GM12878 (cell line): ENCODE data around the gene INTS14. TPM values are rescaled to one million over a fixed set of nuclear protein-coding genes. Genes with fewer than 3 reads are reported as not detected.

Source experiments
- ASH2L ChIP-seq: fragments of 300-600, 200-600 bp; sonication (generic); IDR thresholded peaks from 2 replicates; pipeline ENCODE4 v1.6.1; 2017; ENCODE audit warnings: low read depth, mild to moderate bottlenecking, borderline replicate concordance
- ATF7 ChIP-seq: fragments of 450-650 bp; IDR thresholded peaks from 2 replicates; pipeline ENCODE4 v1.6.1; 2016; ENCODE audit warnings: low read depth, mild to moderate bottlenecking
- CEBPB ChIP-seq, 2 experiments: fragments of 150-350 bp in 1 of 2; IDR thresholded peaks; 2 replicates each; pipeline ENCODE4 v1.6.1; 2012 to 2014; ENCODE audit warnings: low read depth in 2 of 2, low read length in 2 of 2, borderline replicate concordance in 1 of 2, inconsistent platforms in 1 of 2
- EP300 ChIP-seq, 2 experiments: fragments of 150-350 bp in 1 of 2; IDR thresholded peaks; 2 replicates each; pipeline ENCODE4 v1.6.1; 2011 to 2012; ENCODE audit warnings: low read depth in 2 of 2, low read length in 2 of 2, borderline replicate concordance in 1 of 2, improper control_type of control experiment in 1 of 2, inconsistent platforms in 1 of 2; ENCODE audit not compliant: control insufficient read depth in 1 of 2
- ESRRA ChIP-seq: IDR thresholded peaks from 2 replicates; pipeline ENCODE4 v1.6.1; 2012; ENCODE audit warnings: mild to moderate bottlenecking, low read length, improper control_type of control experiment
- FOXK2 ChIP-seq: fragments of 450-650 bp; IDR thresholded peaks from 2 replicates; pipeline ENCODE4 v1.6.1; 2017; ENCODE audit warnings: mild to moderate bottlenecking, moderate library complexity
- IRF4 ChIP-seq: IDR thresholded peaks from 2 replicates; pipeline ENCODE4 v1.6.1; 2011; ENCODE audit warnings: low read depth, low read length
- JUNB ChIP-seq: IDR thresholded peaks from 2 replicates; pipeline ENCODE4 v1.6.1; 2016; ENCODE audit warnings: antibody characterized with exemption, mild to moderate bottlenecking
- MTA2 ChIP-seq: fragments of 450-650 bp; IDR thresholded peaks from 2 replicates; pipeline ENCODE4 v1.6.1; 2016; ENCODE audit warnings: low read depth, mild to moderate bottlenecking, moderate library complexity
- MXI1 ChIP-seq: fragments of 150-350 bp; IDR thresholded peaks from 2 replicates; pipeline ENCODE4 v1.6.1; 2011; ENCODE audit warnings: low read depth, mild to moderate bottlenecking, inconsistent platforms, low read length, improper control_type of control experiment
- NFIC ChIP-seq: IDR thresholded peaks from 2 replicates; pipeline ENCODE4 v1.6.1; 2012; ENCODE audit warnings: low read depth, mild to moderate bottlenecking, inconsistent platforms, low read length, moderate library complexity
- SPI1 ChIP-seq: IDR thresholded peaks from 2 replicates; pipeline ENCODE4 v1.6.1; 2011; ENCODE audit warnings: low read depth, mild to moderate bottlenecking, low read length, moderate library complexity, borderline replicate concordance; ENCODE audit not compliant: insufficient read depth
- SREBF1 ChIP-seq: IDR thresholded peaks from 2 replicates; pipeline ENCODE4 v1.6.1; 2012; ENCODE audit warnings: mild to moderate bottlenecking, low read length
- SRF ChIP-seq, 2 experiments: IDR thresholded peaks; 2 replicates each; pipeline ENCODE4 v1.6.1; 2011; ENCODE audit warnings: low read depth in 2 of 2, low read length in 2 of 2, mild to moderate bottlenecking in 1 of 2, moderate library complexity in 1 of 2
- TARDBP ChIP-seq: IDR thresholded peaks from 2 replicates; pipeline ENCODE4 v1.6.1; 2016; ENCODE audit warnings: borderline replicate concordance
- ZBED1 ChIP-seq: IDR thresholded peaks from 2 replicates; pipeline ENCODE4 v1.6.1; 2016; ENCODE audit warnings: borderline replicate concordance
- ZNF274 ChIP-seq: IDR thresholded peaks from one replicate; pipeline ENCODE4 v1.8.0; 2011; ENCODE audit not compliant: insufficient read length, insufficient read depth
- polyA plus RNA-seq, 11 experiments: library from polyadenylated mRNA; depleted of rRNA in 4 of 11; unstranded in 6 of 11; stranded (reverse) in 5 of 11; fragments of >200 nt; fragmentation: Nextera tagmentation in 4 of 11; fragmentation: Illumina TruSeq in 1 of 11; extraction: Ambion mirVana in 4 of 11; extraction: Trizol in 1 of 11; gene quantifications; 1 replicate in 1 of 11; 2 replicates in 10 of 11; pipeline versions ENCODE4 v1.2.1 to v1.2.3, GENCODE V29; 2011 to 2016; ENCODE audit warnings: inconsistent platforms in 2 of 11, missing spikeins in 2 of 11, low read depth in 1 of 11
- total RNA-seq, 4 experiments: library from RNA; depleted of rRNA in 3 of 4; stranded (reverse); fragments of >200 nt in 3 of 4; fragmentation: Illumina TruSeq in 1 of 4; extraction: Trizol in 1 of 4; gene quantifications; 2 replicates each; pipeline versions ENCODE4 v1.2.1 to v1.2.3, GENCODE V29; 2013 to 2021
- TF ChIP-seq, protein P1 (sequence below): fragments of 450-650 bp; IDR thresholded peaks from 2 replicates; pipeline ENCODE4 v1.6.1; 2017; ENCODE audit warnings: antibody characterized with exemption, mild to moderate bottlenecking, moderate library complexity
- TF ChIP-seq, protein P2 (sequence below): fragments of 450-650 bp; IDR thresholded peaks from 2 replicates; pipeline ENCODE4 v1.6.1; 2017; ENCODE audit warnings: mild to moderate bottlenecking, low read depth, inconsistent platforms; ENCODE audit not compliant: poor library complexity, severe bottlenecking
- TF ChIP-seq, protein P3 (sequence below): fragments of 450-650 bp; IDR thresholded peaks from 2 replicates; pipeline ENCODE4 v1.6.1; 2017; ENCODE audit warnings: low read depth, mild to moderate bottlenecking, moderate library complexity

The INTS14 gene
- total and polyA plus RNA-seq, 10 of the 15 experiments (the other 5 are each of a cell fraction or from before 2014, with no cell fraction given) = 36.8 to 76.9 (median 47.7) TPM

DNA sequence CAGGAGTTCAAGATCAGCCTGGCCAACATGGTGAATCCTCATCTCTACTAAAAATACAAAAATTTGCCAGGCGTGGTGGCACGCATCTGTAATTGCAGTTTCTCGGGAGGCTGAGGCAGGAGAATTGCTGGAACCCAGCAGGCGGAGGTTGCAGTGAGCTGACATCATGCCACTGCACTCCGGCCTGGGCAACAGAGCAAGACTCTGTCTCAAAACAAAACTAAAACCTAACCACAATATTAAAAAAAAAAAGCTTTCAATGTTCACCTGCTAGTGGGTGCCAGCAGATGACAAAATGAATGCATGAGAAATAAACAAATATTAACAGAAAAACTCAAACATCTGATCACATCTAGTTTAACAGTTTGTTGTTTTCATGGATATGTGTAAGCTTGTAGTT is 19.8 kb upstream of the INTS14 start (continued):
- TF ChIP-seq IRF4 (peak; percentile 36; the same call in 1 of the 2 replicates), ASH2L (no peak), MXI1 (no peak), SREBF1 (no peak), TARDBP (no peak), SRF (IDR thresholded peaks at IDR 0.05; ENCODE audit: low read depth in 2 of 2, low read length in 2 of 2) (no peak), ESRRA (no peak), ZNF274 (no peak), ZBED1 (0 out of 2 replicates have a peak, but pooled peaks have one; percentile 21), FOXK2 (no peak), SPI1 (no peak), NFIC (peak; percentile 45), CEBPB (IDR thresholded peaks at IDR 0.05; ENCODE audit: borderline replicate concordance in 1 of 2, low read depth in 2 of 2, low read length in 2 of 2) (0 out of 4 replicates have a peak, but pooled peaks of 1 of the 2 experiments have one; percentile 19), JUNB (peak; percentile 85), EP300 (IDR thresholded peaks at IDR 0.05; ENCODE audit: borderline replicate concordance in 1 of 2, control insufficient read depth in 1 of 2, low read depth in 2 of 2, low read length in 2 of 2) (0 out of 4 replicates have a peak, but pooled peaks have one; percentile 16 to 32), MTA2 (peak; percentile 57; the same call in 1 of the 2 replicates), ATF7 (peak; percentile 94)
- TF ChIP-seq, protein P1, sequence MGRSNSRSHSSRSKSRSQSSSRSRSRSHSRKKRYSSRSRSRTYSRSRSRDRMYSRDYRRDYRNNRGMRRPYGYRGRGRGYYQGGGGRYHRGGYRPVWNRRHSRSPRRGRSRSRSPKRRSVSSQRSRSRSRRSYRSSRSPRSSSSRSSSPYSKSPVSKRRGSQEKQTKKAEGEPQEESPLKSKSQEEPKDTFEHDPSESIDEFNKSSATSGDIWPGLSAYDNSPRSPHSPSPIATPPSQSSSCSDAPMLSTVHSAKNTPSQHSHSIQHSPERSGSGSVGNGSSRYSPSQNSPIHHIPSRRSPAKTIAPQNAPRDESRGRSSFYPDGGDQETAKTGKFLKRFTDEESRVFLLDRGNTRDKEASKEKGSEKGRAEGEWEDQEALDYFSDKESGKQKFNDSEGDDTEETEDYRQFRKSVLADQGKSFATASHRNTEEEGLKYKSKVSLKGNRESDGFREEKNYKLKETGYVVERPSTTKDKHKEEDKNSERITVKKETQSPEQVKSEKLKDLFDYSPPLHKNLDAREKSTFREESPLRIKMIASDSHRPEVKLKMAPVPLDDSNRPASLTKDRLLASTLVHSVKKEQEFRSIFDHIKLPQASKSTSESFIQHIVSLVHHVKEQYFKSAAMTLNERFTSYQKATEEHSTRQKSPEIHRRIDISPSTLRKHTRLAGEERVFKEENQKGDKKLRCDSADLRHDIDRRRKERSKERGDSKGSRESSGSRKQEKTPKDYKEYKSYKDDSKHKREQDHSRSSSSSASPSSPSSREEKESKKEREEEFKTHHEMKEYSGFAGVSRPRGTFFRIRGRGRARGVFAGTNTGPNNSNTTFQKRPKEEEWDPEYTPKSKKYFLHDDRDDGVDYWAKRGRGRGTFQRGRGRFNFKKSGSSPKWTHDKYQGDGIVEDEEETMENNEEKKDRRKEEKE = no peak
- TF ChIP-seq, protein P2, sequence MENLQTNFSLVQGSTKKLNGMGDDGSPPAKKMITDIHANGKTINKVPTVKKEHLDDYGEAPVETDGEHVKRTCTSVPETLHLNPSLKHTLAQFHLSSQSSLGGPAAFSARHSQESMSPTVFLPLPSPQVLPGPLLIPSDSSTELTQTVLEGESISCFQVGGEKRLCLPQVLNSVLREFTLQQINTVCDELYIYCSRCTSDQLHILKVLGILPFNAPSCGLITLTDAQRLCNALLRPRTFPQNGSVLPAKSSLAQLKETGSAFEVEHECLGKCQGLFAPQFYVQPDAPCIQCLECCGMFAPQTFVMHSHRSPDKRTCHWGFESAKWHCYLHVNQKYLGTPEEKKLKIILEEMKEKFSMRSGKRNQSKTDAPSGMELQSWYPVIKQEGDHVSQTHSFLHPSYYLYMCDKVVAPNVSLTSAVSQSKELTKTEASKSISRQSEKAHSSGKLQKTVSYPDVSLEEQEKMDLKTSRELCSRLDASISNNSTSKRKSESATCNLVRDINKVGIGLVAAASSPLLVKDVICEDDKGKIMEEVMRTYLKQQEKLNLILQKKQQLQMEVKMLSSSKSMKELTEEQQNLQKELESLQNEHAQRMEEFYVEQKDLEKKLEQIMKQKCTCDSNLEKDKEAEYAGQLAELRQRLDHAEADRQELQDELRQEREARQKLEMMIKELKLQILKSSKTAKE = peak; percentile 26
- TF ChIP-seq, protein P3, sequence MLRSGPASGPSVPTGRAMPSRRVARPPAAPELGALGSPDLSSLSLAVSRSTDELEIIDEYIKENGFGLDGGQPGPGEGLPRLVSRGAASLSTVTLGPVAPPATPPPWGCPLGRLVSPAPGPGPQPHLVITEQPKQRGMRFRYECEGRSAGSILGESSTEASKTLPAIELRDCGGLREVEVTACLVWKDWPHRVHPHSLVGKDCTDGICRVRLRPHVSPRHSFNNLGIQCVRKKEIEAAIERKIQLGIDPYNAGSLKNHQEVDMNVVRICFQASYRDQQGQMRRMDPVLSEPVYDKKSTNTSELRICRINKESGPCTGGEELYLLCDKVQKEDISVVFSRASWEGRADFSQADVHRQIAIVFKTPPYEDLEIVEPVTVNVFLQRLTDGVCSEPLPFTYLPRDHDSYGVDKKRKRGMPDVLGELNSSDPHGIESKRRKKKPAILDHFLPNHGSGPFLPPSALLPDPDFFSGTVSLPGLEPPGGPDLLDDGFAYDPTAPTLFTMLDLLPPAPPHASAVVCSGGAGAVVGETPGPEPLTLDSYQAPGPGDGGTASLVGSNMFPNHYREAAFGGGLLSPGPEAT = no peak; the same call in 1 of the 2 replicates
